MCF 10A (cell line): ENCODE results near the gene DNAJA3. TPM values are rescaled to one million over a fixed set of nuclear protein-coding genes. Genes with fewer than 3 reads are reported as not detected.

Source experiments
- BruUV-seq: library from RNA; stranded (reverse); fragments of 400-500 nt; replicated peaks from 2 replicates; lab custom pipeline; 2021; lab: Mats Ljungman, UMichigan
- CTCF ChIA-PET: fragments of 300-600 bp; sonication (Branson Sonifier 250); formaldehyde crosslinking; extraction: SDS; loops from one replicate; lab custom pipeline; 2021; ENCODE audit warnings: antibody characterized with exemption, inconsistent platforms; lab: Yijun Ruan, JAX
- POLR2A ChIA-PET: fragments of 300-600, 350-650 bp; sonication (Branson Sonifier 250); formaldehyde crosslinking; extraction: SDS; loops from one replicate; lab custom pipeline; 2020; ENCODE audit warnings: antibody characterized with exemption, inconsistent platforms; lab: Yijun Ruan, JAX
- DNase-seq: peaks from one replicate; pipeline ENCODE4 v3.0.0-alpha.2; 2018; ENCODE audit not compliant: unreplicated experiment
- H3K27ac Mint-ChIP-seq: one replicate; pipeline ENCODE4 v1.8.0; 2022; ENCODE audit warnings: mild to moderate bottlenecking, low read depth, mixed read lengths; ENCODE audit not compliant: unreplicated experiment
- H3K27me3 Mint-ChIP-seq: one replicate; pipeline ENCODE4 v1.8.0; 2022; ENCODE audit warnings: mixed read lengths; ENCODE audit not compliant: insufficient read depth, unreplicated experiment
- H3K36me3 Mint-ChIP-seq: one replicate; pipeline ENCODE4 v1.8.0; 2022; ENCODE audit warnings: mild to moderate bottlenecking, moderate library complexity, mixed read lengths; ENCODE audit not compliant: insufficient read depth, unreplicated experiment
- H3K4me1 Mint-ChIP-seq: one replicate; pipeline ENCODE4 v1.8.0; 2022; ENCODE audit warnings: mixed read lengths; ENCODE audit not compliant: insufficient read depth, unreplicated experiment
- H3K4me3 Mint-ChIP-seq: one replicate; pipeline ENCODE4 v1.8.0; 2022; ENCODE audit warnings: mild to moderate bottlenecking, moderate library complexity, mixed read lengths; ENCODE audit not compliant: unreplicated experiment
- H3K9me3 Mint-ChIP-seq: one replicate; pipeline ENCODE4 v1.8.0; 2022; ENCODE audit warnings: mixed read lengths; ENCODE audit not compliant: unreplicated experiment
- CTCF ChIP-seq: fragments of 200-600 bp; IDR thresholded peaks from one replicate; pipeline ENCODE4 v1.8.0; 2022; ENCODE audit warnings: antibody characterized with exemption, mild to moderate bottlenecking; ENCODE audit not compliant: unreplicated experiment
- intact Hi-C: fragments of 100-400 bp; cut with micrococcal nuclease; formaldehyde crosslinking; loops from 2 replicates; pipeline ENCODE4 v1.14.1; 2022
- total RNA-seq: library from RNA; stranded (reverse); gene quantifications from 2 replicates; pipeline ENCODE4 v1.2.3, GENCODE V29; 2022

Gene DNAJA3
- total RNA-seq, 1 experiment from 2014 or later: 101 TPM

DNA sequence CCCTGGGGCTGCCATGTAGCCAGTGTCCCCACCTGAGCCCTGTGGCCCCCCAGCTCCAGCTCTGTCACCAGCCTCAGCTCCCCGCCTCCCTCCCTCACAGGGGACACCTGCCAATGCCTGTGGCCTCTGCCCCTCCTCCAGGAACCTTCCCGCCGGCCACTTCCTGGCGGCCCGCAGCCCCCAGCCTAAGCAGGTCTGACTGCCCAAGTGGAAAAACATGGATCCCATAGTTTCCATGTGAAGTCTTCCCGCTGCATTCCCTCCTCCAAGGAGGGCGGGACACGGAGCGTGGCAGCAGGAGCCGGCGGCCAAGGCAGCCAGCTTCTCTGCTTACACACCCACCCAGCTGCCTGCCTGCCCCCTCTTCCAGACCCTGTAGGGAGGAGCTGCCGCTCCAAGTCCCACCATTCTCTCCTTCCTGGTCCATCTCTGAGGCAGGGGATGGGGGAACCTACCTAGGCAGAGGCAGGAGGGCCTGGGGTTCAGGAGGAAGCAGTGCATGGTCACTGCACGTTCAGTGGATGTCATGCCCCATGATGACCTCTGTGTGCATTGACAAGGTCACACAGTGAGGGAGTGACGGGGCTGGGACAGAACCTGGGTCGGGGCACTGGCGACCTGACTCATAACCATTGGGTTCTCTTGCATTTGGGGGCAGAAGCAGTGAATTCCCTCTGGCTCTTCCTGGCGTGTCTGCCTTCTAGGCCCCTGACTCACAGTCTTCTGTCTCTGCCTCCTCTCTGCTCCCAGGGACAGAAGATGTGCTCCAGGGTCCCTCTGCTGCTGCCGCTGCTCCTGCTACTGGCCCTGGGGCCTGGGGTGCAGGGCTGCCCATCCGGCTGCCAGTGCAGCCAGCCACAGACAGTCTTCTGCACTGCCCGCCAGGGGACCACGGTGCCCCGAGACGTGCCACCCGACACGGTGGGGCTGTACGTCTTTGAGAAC, 45.3 kb upstream of the DNAJA3 start:
- CTCF ChIA-PET: interaction anchor here (3.2 kb wide), 1 partner anchor 22 kb away, joined by 17 read pairs; no protein-coding TSS in a partner anchor
- BruUV-seq: no TSS peak
- TF ChIP-seq CTCF: no peak
- intact Hi-C loops: no loop called here
- no peak overlapping the region for H3K27ac Mint-ChIP-seq
- no peaks in the 10 kb centered on the region for H3K27me3 Mint-ChIP-seq
- peaks cover 10% of the 10 kb centered on the region for H3K36me3 Mint-ChIP-seq
- peaks cover 18% of the 10 kb centered on the region for H3K4me1 Mint-ChIP-seq
- H3K4me3 Mint-ChIP-seq: no peak overlapping the region
- no peak for DNase-seq
- POLR2A ChIA-PET: no interaction called here
- H3K9me3 Mint-ChIP-seq: no peaks in the 10 kb centered on the region

GRCh38 chr16:4381072-4381934, 44.4 kb upstream of the DNAJA3 start:
- POLR2A ChIA-PET: interaction anchor here (0.7 kb wide), 1 partner anchor 10 kb away, joined by 3 read pairs; no protein-coding TSS in a partner anchor
- no peak overlapping the region for H3K4me3 Mint-ChIP-seq
- no TSS peak for BruUV-seq
- H3K27me3 Mint-ChIP-seq: no peaks in the 10 kb centered on the region
- peaks cover 12% of the 10 kb centered on the region for H3K36me3 Mint-ChIP-seq
- intact Hi-C loops: no loop called here
- no peaks in the 10 kb centered on the region for H3K9me3 Mint-ChIP-seq
- no peak for TF ChIP-seq CTCF
- H3K27ac Mint-ChIP-seq: no peak overlapping the region
- H3K4me1 Mint-ChIP-seq: peaks cover 11% of the 10 kb centered on the region
- CTCF ChIA-PET: interaction anchor here (0.6 to 1.4 kb wide), 2 partner anchors 11 to 21 kb away, joined by 3 to 6 read pairs; no protein-coding TSS in a partner anchor
- no peak for DNase-seq

DNA sequence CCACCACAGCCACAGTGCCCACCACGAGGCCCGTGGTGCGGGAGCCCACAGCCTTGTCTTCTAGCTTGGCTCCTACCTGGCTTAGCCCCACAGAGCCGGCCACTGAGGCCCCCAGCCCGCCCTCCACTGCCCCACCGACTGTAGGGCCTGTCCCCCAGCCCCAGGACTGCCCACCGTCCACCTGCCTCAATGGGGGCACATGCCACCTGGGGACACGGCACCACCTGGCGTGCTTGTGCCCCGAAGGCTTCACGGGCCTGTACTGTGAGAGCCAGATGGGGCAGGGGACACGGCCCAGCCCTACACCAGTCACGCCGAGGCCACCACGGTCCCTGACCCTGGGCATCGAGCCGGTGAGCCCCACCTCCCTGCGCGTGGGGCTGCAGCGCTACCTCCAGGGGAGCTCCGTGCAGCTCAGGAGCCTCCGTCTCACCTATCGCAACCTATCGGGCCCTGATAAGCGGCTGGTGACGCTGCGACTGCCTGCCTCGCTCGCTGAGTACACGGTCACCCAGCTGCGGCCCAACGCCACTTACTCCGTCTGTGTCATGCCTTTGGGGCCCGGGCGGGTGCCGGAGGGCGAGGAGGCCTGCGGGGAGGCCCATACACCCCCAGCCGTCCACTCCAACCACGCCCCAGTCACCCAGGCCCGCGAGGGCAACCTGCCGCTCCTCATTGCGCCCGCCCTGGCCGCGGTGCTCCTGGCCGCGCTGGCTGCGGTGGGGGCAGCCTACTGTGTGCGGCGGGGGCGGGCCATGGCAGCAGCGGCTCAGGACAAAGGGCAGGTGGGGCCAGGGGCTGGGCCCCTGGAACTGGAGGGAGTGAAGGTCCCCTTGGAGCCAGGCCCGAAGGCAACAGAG, 43.5 kb upstream of the DNAJA3 start:
- no peaks in the 10 kb centered on the region for H3K27me3 Mint-ChIP-seq
- peaks cover 12% of the 10 kb centered on the region for H3K36me3 Mint-ChIP-seq
- no peaks in the 10 kb centered on the region for H3K9me3 Mint-ChIP-seq
- intact Hi-C loops: no loop called here
- POLR2A ChIA-PET: no interaction called here
- CTCF ChIA-PET: interaction anchor here (0.6 to 1.4 kb wide), 3 partner anchors 11 to 20 kb away, joined by 3 to 6 read pairs (median 4); no protein-coding TSS in a partner anchor
- no TSS peak for BruUV-seq
- H3K27ac Mint-ChIP-seq: no peak overlapping the region
- H3K4me3 Mint-ChIP-seq: no peak overlapping the region
- no peak for TF ChIP-seq CTCF
- DNase-seq: no peak
- peaks cover 11% of the 10 kb centered on the region for H3K4me1 Mint-ChIP-seq
